RWPE2 (cell line): ENCODE measurements around the gene HHAT.

Source experiments
- ATAC-seq: fragments of 200-7000 bp; cut with Tn5 transposase; 3 replicates; pipeline ENCODE4 v1.9.1; 2021; ENCODE audit warnings: low read depth
- DNase-seq: peaks from one replicate; pipeline ENCODE4 v3.0.0-alpha.2; 2020; ENCODE audit warnings: low spot score
- H3K27ac ChIP-seq: fragments of 450-650 bp; 2 replicates; pipeline ENCODE4 v1.5.1; 2017; ENCODE audit warnings: mild to moderate bottlenecking; ENCODE audit not compliant: poor library complexity, severe bottlenecking
- H3K27me3 ChIP-seq: fragments of 250-450 bp; sonication (Bioruptor Pico); 2 replicates; pipeline ENCODE4 v1.5.1; 2021; ENCODE audit warnings: mild to moderate bottlenecking, moderate library complexity; ENCODE audit not compliant: insufficient read depth, poor library complexity, severe bottlenecking
- H3K36me3 ChIP-seq: fragments of 250-450 bp; sonication (Bioruptor Pico); 2 replicates; pipeline ENCODE4 v1.5.1; 2020; ENCODE audit warnings: low read depth, mild to moderate bottlenecking, moderate library complexity
- H3K4me1 ChIP-seq: fragments of 250-450 bp; sonication (Bioruptor Pico); 2 replicates; pipeline ENCODE4 v1.5.1; 2021; ENCODE audit warnings: mild to moderate bottlenecking, moderate library complexity; ENCODE audit not compliant: insufficient read depth, poor library complexity, severe bottlenecking
- H3K4me3 ChIP-seq: fragments of 250-450 bp; sonication (Bioruptor Pico); 2 replicates; pipeline ENCODE4 v1.5.1; 2021; ENCODE audit warnings: mild to moderate bottlenecking, moderate library complexity; ENCODE audit not compliant: severe bottlenecking
- H3K9me3 ChIP-seq: fragments of 250-450 bp; sonication (Bioruptor Pico); 2 replicates; pipeline ENCODE4 v1.5.1; 2021; ENCODE audit warnings: mild to moderate bottlenecking, moderate library complexity; ENCODE audit not compliant: severe bottlenecking
- TF ChIP-seq, protein P1 (sequence below): fragments of 450-650 bp; IDR thresholded peaks from one replicate; pipeline ENCODE4 v1.5.1; 2017; ENCODE audit warnings: mild to moderate bottlenecking, moderate library complexity; ENCODE audit not compliant: poor library complexity, severe bottlenecking

HHAT gene

GRCh38 chr1:210361665-210362064 is 33.0 kb downstream of the HHAT start:
- Histone ChIP-seq H3K4me3 (no peak overlapping the region), H3K27ac (no peak overlapping the region), H3K4me1 (no peaks in the 10 kb centered on the region), H3K27me3 (no peaks in the 10 kb centered on the region), H3K9me3 (no peaks in the 10 kb centered on the region), H3K36me3 (no peaks in the 10 kb centered on the region)
- TF ChIP-seq, protein P1, sequence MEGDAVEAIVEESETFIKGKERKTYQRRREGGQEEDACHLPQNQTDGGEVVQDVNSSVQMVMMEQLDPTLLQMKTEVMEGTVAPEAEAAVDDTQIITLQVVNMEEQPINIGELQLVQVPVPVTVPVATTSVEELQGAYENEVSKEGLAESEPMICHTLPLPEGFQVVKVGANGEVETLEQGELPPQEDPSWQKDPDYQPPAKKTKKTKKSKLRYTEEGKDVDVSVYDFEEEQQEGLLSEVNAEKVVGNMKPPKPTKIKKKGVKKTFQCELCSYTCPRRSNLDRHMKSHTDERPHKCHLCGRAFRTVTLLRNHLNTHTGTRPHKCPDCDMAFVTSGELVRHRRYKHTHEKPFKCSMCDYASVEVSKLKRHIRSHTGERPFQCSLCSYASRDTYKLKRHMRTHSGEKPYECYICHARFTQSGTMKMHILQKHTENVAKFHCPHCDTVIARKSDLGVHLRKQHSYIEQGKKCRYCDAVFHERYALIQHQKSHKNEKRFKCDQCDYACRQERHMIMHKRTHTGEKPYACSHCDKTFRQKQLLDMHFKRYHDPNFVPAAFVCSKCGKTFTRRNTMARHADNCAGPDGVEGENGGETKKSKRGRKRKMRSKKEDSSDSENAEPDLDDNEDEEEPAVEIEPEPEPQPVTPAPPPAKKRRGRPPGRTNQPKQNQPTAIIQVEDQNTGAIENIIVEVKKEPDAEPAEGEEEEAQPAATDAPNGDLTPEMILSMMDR = no peak
- no peak for ATAC-seq
- no peak for DNase-seq

GRCh38 chr1:210362526-210362925 is 33.8 kb downstream of the HHAT start:
- no peak overlapping the region for H3K4me3 ChIP-seq
- ATAC-seq (no peak), DNase-seq (no peak)
- H3K4me1 ChIP-seq = no peaks in the 10 kb centered on the region
- H3K27ac ChIP-seq = no peak overlapping the region
- no peaks in the 10 kb centered on the region for H3K36me3 ChIP-seq
- TF ChIP-seq, protein P1 = no peak
- no peaks in the 10 kb centered on the region for H3K27me3 ChIP-seq
- no peaks in the 10 kb centered on the region for H3K9me3 ChIP-seq

- no peaks in the 10 kb centered on the region for H3K9me3 ChIP-seq
- H3K36me3 ChIP-seq = no peaks in the 10 kb centered on the region
- no peak overlapping the region for H3K27ac ChIP-seq
- no peaks in the 10 kb centered on the region for H3K4me1 ChIP-seq
- no peak overlapping the region for H3K4me3 ChIP-seq
- H3K27me3 ChIP-seq = no peaks in the 10 kb centered on the region
- ATAC-seq = no peak
- no peak for DNase-seq
- TF ChIP-seq, protein P1 = no peak
Measured at GRCh38 chr1:210363119-210363518, 34.4 kb downstream of the HHAT start.

- H3K9me3 ChIP-seq = no peaks in the 10 kb centered on the region
- ATAC-seq (no peak), DNase-seq (no peak)
- H3K27ac ChIP-seq = no peak overlapping the region
- no peaks in the 10 kb centered on the region for H3K4me1 ChIP-seq
- no peak overlapping the region for H3K4me3 ChIP-seq
- no peaks in the 10 kb centered on the region for H3K36me3 ChIP-seq
- TF ChIP-seq, protein P1 = no peak
- no peaks in the 10 kb centered on the region for H3K27me3 ChIP-seq
Measured at GRCh38 chr1:210364479-210364878, 35.8 kb downstream of the HHAT start.

DNA sequence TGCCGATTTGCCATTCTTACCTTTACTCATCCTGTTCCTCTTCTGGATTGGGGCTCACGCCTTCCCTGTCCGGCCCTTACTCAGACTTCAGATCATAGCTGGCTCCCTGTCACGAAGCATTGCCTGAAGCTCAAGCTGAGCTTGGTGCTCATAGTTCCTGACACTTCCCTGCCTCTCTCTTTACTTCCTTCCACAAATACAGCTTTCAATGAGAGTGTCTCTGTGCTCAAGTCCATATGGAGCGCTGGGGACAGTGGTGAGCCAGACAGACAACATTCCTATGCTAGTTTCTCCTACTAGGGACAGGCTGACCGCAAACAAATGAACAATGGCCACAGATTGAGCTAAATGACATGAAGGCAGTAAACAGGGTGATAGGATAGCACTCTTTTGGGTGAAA is 38.1 kb downstream of the HHAT start:
- no peaks in the 10 kb centered on the region for H3K27me3 ChIP-seq
- H3K36me3 ChIP-seq = no peaks in the 10 kb centered on the region
- DNase-seq (no peak), ATAC-seq (no peak)
- no peaks in the 10 kb centered on the region for H3K9me3 ChIP-seq
- no peak overlapping the region for H3K4me3 ChIP-seq
- H3K27ac ChIP-seq = no peak overlapping the region
- TF ChIP-seq, protein P1 = no peak
- H3K4me1 ChIP-seq = no peaks in the 10 kb centered on the region
